HepG2 (cell line): Measurements from ENCODE around the gene CTNNA3. TPM values are rescaled to one million over a fixed set of nuclear protein-coding genes. Genes with fewer than 3 reads are reported as not detected.

Experiments
- ATAC-seq: fragments of 200-7000 bp; cut with Tn5 transposase; 3 replicates; pipeline ENCODE4 v1.9.1; 2020; ENCODE audit warnings: mild to moderate bottlenecking, moderate library complexity
- BruUV-seq: library from RNA; stranded (reverse); fragments of 400-500 nt; replicated peaks from 2 replicates; lab custom pipeline; 2021; lab: Mats Ljungman, UMichigan
- CTCF ChIA-PET: fragments of 300-600 bp; formaldehyde crosslinking; extraction: SDS; loops from one replicate; lab custom pipeline; 2021; ENCODE audit warnings: low total read pairs, inconsistent platforms, low intra/inter-chr PET ratio; lab: Yijun Ruan, JAX
- POLR2A ChIA-PET: fragments of 350-600 bp; sonication (Branson Sonifier 250); formaldehyde crosslinking; loops from one replicate; lab custom pipeline; 2020; ENCODE audit warnings: antibody characterized with exemption, inconsistent platforms; lab: Yijun Ruan, JAX
- DNase-seq: peaks from one replicate; pipeline ENCODE4 v3.0.0-alpha.2; 2015; ENCODE audit warnings: low spot score
- FAIRE-seq: peaks from 3 replicates; lab custom pipeline; 2011; peaks lifted over from hg19 to GRCh38; lab: Jason Lieb, UNC
- H2AFZ ChIP-seq: one replicate; pipeline ENCODE4 v1.6.1; 2011; ENCODE audit warnings: low read length, inconsistent platforms
- H3K27ac ChIP-seq: fragments of 300-600 bp; 3 replicates; pipeline ENCODE4 v1.8.0; 2011; ENCODE audit warnings: mixed run types, mild to moderate bottlenecking, mixed read lengths, low read length, inconsistent platforms; ENCODE audit not compliant: insufficient read depth; ENCODE audit errors: extremely low read length
- H3K27me3 ChIP-seq, 2 experiments: fragments of 200-600 bp in 1 of 2; 2 replicates in 1 of 2; 3 replicates in 1 of 2; pipeline versions ENCODE4 v1.6.0 to v1.8.0; 2011; ENCODE audit warnings: low read length in 2 of 2, mild to moderate bottlenecking in 2 of 2, moderate library complexity in 2 of 2, inconsistent platforms in 1 of 2; ENCODE audit not compliant: insufficient read depth in 2 of 2, control insufficient read depth in 1 of 2
- H3K36me3 ChIP-seq, 2 experiments: fragments of 200-600 bp in 1 of 2; replicated peaks in 1 of 2; 2 replicates in 1 of 2; 3 replicates in 1 of 2; pipeline versions ENCODE4 v1.5.1 to v1.8.0; 2011; ENCODE audit warnings: low read length in 2 of 2, inconsistent platforms in 1 of 2; ENCODE audit not compliant: insufficient read depth in 2 of 2, control insufficient read depth in 1 of 2
- H3K4me1 ChIP-seq: 2 replicates; pipeline ENCODE4 v1.5.1; 2012; ENCODE audit warnings: low read length, inconsistent platforms; ENCODE audit not compliant: insufficient read depth
- H3K4me2 ChIP-seq: 2 replicates; pipeline ENCODE4 v1.6.0; 2011; ENCODE audit warnings: low read depth, low read length, inconsistent platforms
- H3K4me3 ChIP-seq, 3 experiments: fragments of 200-600 bp in 1 of 3; sonication (generic), shearing (Covaris generic) in 1 of 3; replicated peaks in 1 of 3; 2 replicates each; pipeline ENCODE4 v1.5.1; 2011 to 2016; ENCODE audit warnings: low read length in 3 of 3, inconsistent platforms in 2 of 3, low read depth in 2 of 3, mild to moderate bottlenecking in 2 of 3, control low read depth in 1 of 3, mixed read lengths in 1 of 3; ENCODE audit not compliant: insufficient read depth in 1 of 3
- H3K79me2 ChIP-seq: one replicate; pipeline ENCODE4 v1.6.1; 2011; ENCODE audit warnings: low read length, inconsistent platforms; ENCODE audit not compliant: insufficient read depth
- H3K9ac ChIP-seq: 2 replicates; pipeline ENCODE4 v1.6.0; 2011; ENCODE audit warnings: mild to moderate bottlenecking, low read depth, low read length, inconsistent platforms; ENCODE audit not compliant: insufficient read depth
- H3K9me3 ChIP-seq: 2 replicates; pipeline ENCODE4 v1.5.1; 2012; ENCODE audit warnings: mild to moderate bottlenecking, low read length
- H4K20me1 ChIP-seq: 2 replicates; pipeline ENCODE4 v1.6.0; 2011; ENCODE audit warnings: inconsistent platforms, mild to moderate bottlenecking, low read length, moderate library complexity; ENCODE audit not compliant: insufficient read depth
- CAMTA2 ChIP-seq: sonication (generic); formaldehyde crosslinking; IDR thresholded peaks from 2 replicates; pipeline ENCODE4 v1.4.0; 2020; ENCODE audit warnings: mild to moderate bottlenecking, missing genetic modification reagents, borderline replicate concordance
- CEBPZ ChIP-seq: IDR thresholded peaks from 2 replicates; pipeline ENCODE4 v1.6.1; 2012; ENCODE audit warnings: low read length, improper control_type of control experiment
- HOXD1 ChIP-seq: sonication (generic); formaldehyde crosslinking; IDR thresholded peaks from 2 replicates; pipeline ENCODE4 v1.5.0; 2020; ENCODE audit warnings: missing genetic modification reagents
- MAFG ChIP-seq: sonication (generic); formaldehyde crosslinking; IDR thresholded peaks from 2 replicates; pipeline ENCODE4 v1.5.1; 2020; ENCODE audit warnings: mild to moderate bottlenecking, missing genetic modification reagents
- MBNL3 ChIP-seq: fragments of 250-450 bp; sonication (Bioruptor Pico); conservative IDR thresholded peaks from 2 replicates; pipeline ENCODE4 v1.8.0; 2022; ENCODE audit warnings: mild to moderate bottlenecking, inconsistent platforms
- NCOA1 ChIP-seq: sonication (generic); formaldehyde crosslinking; IDR thresholded peaks from 2 replicates; pipeline ENCODE4 v1.9.0; 2021; ENCODE audit warnings: missing genetic modification reagents
- ONECUT2 ChIP-seq: sonication (generic); formaldehyde crosslinking; IDR thresholded peaks from 2 replicates; pipeline ENCODE4 v1.4.0; 2020; ENCODE audit warnings: missing genetic modification reagents
- PATZ1 ChIP-seq: sonication (generic); formaldehyde crosslinking; IDR thresholded peaks from 2 replicates; pipeline ENCODE4 v1.4.0; 2020; ENCODE audit warnings: missing genetic modification reagents
- SATB2 ChIP-seq: sonication (generic); formaldehyde crosslinking; IDR thresholded peaks from 2 replicates; pipeline ENCODE4 v1.5.0; 2020; ENCODE audit warnings: missing genetic modification reagents
- SIX4 ChIP-seq: sonication (generic); formaldehyde crosslinking; IDR thresholded peaks from 2 replicates; pipeline ENCODE4 v1.4.0; 2020; ENCODE audit warnings: missing genetic modification reagents
- ZFP90 ChIP-seq: sonication (generic); formaldehyde crosslinking; IDR thresholded peaks from 2 replicates; pipeline ENCODE4 v1.8.0; 2022; ENCODE audit warnings: missing genetic modification reagents, mild to moderate bottlenecking, inconsistent platforms, borderline replicate concordance
- ZNF256 ChIP-seq: sonication (generic); formaldehyde crosslinking; conservative IDR thresholded peaks from 2 replicates; pipeline ENCODE4 v1.4.0; 2020; ENCODE audit warnings: missing genetic modification reagents
- ZNF260 ChIP-seq: sonication (generic); formaldehyde crosslinking; IDR thresholded peaks from 2 replicates; pipeline ENCODE4 v1.4.0; 2020; ENCODE audit warnings: missing genetic modification reagents, low read depth, mild to moderate bottlenecking, borderline replicate concordance
- ZNF598 ChIP-seq: sonication (generic); formaldehyde crosslinking; IDR thresholded peaks from 2 replicates; pipeline ENCODE4 v1.5.1; 2020; ENCODE audit warnings: mild to moderate bottlenecking, missing genetic modification reagents, borderline replicate concordance
- ZNF678 ChIP-seq: sonication (generic); formaldehyde crosslinking; IDR thresholded peaks from 2 replicates; pipeline ENCODE4 v1.4.0; 2020; ENCODE audit warnings: mild to moderate bottlenecking, missing genetic modification reagents
- ZNF775 ChIP-seq: sonication (generic); formaldehyde crosslinking; IDR thresholded peaks from 2 replicates; pipeline ENCODE4 v1.4.0; 2020; ENCODE audit warnings: missing genetic modification reagents, mild to moderate bottlenecking, moderate library complexity, borderline replicate concordance
- ZSCAN9 ChIP-seq: IDR thresholded peaks from 2 replicates; pipeline ENCODE4 v1.6.1; 2016; ENCODE audit warnings: borderline replicate concordance
- WGBS: methylation state at CpG from one replicate; pipeline ENCODE4 v1.1.6; 2017; ENCODE audit warnings: low lambda C conversion rate; 5-methylcytosine and 5-hydroxymethylcytosine counted together
- in situ Hi-C: cut with HindIII; loops from 2 replicates; pipeline ENCODE4 v1.10.0; 2017; ENCODE audit warnings: low pct_unique_long_range_greater_than_20kb; ENCODE audit not compliant: extremely low pct_ligation_motif_present
- intact Hi-C: fragments of 100-400 bp; cut with micrococcal nuclease; formaldehyde crosslinking; loops from one replicate; pipeline ENCODE4 v1.10.0; 2022; ENCODE audit not compliant: unreplicated experiment
- polyA plus RNA-seq, 8 experiments: library from polyadenylated mRNA; depleted of rRNA in 3 of 8; stranded (reverse) in 7 of 8; unstranded in 1 of 8; fragments of >200 nt; fragmentation: Illumina TruSeq in 4 of 8; extraction: Trizol in 4 of 8; gene quantifications; 2 replicates each; pipeline versions ENCODE4 v1.2.1 to v1.2.3, GENCODE V29; 2011 to 2016; ENCODE audit warnings: low read depth in 4 of 8, missing spikeins in 1 of 8, mixed read lengths in 1 of 8; ENCODE audit not compliant: insufficient read depth in 1 of 8
- total RNA-seq, 5 experiments: library from RNA; depleted of rRNA; stranded (reverse); fragments of >200 nt; fragmentation: Illumina TruSeq; extraction: Trizol; gene quantifications; 2 replicates each; pipeline ENCODE4 v1.2.3, GENCODE V29; 2016; ENCODE audit warnings: low read depth in 1 of 5

CTNNA3 gene
- total and polyA plus RNA-seq, 2 of the 13 experiments (the other 11 are each of a cell fraction or from before 2014, with no cell fraction given) = not detected

GRCh38 chr10:66860376-66860945 is 835.5 kb downstream of the CTNNA3 start:
- no peaks in the 10 kb centered on the region for H3K27me3 ChIP-seq
- TF ChIP-seq ZFP90 (CRISPR knock-in tag) (no peak), MBNL3 (no peak), SIX4 (CRISPR knock-in tag) (no peak), CAMTA2 (CRISPR knock-in tag) (no peak), ONECUT2 (CRISPR knock-in tag) (no peak), PATZ1 (CRISPR knock-in tag) (no peak), NCOA1 (no peak), HOXD1 (CRISPR knock-in tag) (no peak), ZNF260 (no peak), ZSCAN9 (CRISPR knock-in tag) (no peak), MAFG (no peak), ZNF598 (CRISPR knock-in tag) (no peak), ZNF775 (CRISPR knock-in tag) (no peak), CEBPZ (no peak), SATB2 (CRISPR knock-in tag) (no peak), ZNF678 (CRISPR knock-in tag) (no peak), ZNF256 (CRISPR knock-in tag) (no peak)
- WGBS = 21% methylated on average over 2 of the region's 2 CpGs
- no TSS peak for BruUV-seq
- FAIRE-seq = no peak
- CTCF ChIA-PET = no interaction called here
- H3K4me1 ChIP-seq = no peaks in the 10 kb centered on the region
- in situ Hi-C loops (no loop called here), intact Hi-C loops (no loop called here)
- H3K4me3 ChIP-seq = no peak overlapping the region
- no peak overlapping the region for H3K27ac ChIP-seq
- no peaks in the 10 kb centered on the region for H4K20me1 ChIP-seq
- H3K79me2 ChIP-seq = no peaks in the 10 kb centered on the region
- no peak overlapping the region for H2AFZ ChIP-seq
- H3K4me2 ChIP-seq = no peak overlapping the region
- no peaks in the 10 kb centered on the region for H3K9me3 ChIP-seq
- DNase-seq = no peak
- H3K36me3 ChIP-seq = no peaks in the 10 kb centered on the region
- H3K9ac ChIP-seq = no peak overlapping the region
- POLR2A ChIA-PET = no interaction called here
- no peak for ATAC-seq
